DMS53 treated with DMSO at 0.1 percent for 48 hours (cell line): Measurements from ENCODE around the gene RNF126.
"Not testable (repeated sequence)": the region's sequence is repeated elsewhere in the genome, so short reads cannot be mapped to it uniquely, and the experiment has no call there.

Experiments
- DNase-seq: peaks from one replicate; lab custom pipeline; 2025; ENCODE audit not compliant: unreplicated experiment; lab: John Stamatoyannopoulos, UW

RNF126 gene

DNA sequence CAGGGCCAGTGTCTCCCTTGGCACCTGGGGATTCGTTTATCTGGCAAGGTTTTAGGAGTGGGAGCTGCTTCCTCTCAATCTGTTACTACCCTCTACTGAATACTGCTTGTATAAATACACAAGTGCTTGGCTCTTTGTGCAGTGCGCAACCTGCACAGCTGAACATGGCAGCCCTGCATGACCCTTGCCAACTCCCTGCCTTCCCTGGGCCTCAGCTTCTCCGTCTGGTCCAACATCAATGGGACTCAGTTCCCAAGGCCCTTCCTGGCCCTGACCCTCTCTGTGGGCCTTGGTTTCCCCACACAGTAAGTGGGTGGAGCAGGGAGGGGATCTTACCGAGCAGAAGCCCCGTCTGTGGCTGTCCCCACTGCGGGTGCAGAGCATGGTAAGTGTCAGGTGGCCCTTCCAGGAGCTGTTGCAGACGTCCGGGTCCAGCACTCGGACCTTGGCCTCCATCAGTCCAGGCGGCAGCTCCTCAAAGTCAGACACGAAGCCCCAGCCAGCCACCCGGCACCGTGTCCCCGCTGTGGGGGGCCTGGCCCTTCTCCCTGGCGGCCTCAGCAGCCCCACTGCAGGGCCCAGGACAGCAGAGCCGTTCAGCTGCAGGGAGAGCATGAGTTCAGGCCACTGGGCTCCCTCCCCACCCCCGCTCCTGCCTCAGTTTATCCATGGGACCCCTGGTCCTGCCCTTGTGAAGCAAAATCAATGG, 23.7 kb upstream of the RNF126 start:
- DNase-seq: no peak

GRCh38 chr19:685454-685931, 22.5 kb upstream of the RNF126 start:
- DNase-seq: no peak

GRCh38 chr19:682678-683320, 19.8 kb upstream of the RNF126 start:
- no peak for DNase-seq

DNA sequence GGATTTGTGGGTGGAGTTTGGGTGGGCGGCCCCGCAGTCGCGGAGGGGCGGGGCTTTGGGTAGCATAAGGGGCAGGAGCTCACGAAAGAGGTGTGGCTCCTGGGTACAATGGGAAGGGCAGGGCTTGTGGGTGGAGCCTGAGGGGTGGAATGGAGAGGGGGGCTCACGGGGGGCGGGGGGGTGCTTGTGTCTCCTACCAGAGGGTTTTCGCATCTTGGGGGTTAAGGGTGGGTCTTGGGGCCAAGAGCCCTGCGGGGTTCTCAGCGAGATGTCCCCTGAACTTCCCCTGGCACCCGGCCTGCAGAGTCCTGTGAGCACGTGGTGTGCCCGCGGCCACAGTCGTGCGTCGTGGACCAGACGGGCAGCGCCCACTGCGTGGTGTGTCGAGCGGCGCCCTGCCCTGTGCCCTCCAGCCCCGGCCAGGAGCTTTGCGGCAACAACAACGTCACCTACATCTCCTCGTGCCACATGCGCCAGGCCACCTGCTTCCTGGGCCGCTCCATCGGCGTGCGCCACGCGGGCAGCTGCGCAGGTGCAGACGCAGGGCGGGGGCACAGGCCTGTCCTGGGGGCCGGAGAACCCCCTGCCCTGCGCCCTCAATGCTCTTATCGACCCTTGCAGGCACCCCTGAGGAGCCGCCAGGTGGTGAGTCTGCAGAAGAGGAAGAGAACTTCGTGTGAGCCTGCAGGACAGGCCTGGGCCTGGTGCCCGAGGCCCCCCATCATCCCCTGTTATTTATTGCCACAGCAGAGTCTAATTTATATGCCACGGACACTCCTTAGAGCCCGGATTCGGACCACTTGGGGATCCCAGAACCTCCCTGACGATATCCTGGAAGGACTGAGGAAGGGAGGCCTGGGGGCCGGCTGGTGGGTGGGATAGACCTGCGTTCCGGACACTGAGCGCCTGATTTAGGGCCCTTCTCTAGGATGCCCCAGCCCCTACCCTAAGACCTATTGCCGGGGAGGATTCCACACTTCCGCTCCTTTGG, 18.3 kb upstream of the RNF126 start:
- no peak for DNase-seq

DNA sequence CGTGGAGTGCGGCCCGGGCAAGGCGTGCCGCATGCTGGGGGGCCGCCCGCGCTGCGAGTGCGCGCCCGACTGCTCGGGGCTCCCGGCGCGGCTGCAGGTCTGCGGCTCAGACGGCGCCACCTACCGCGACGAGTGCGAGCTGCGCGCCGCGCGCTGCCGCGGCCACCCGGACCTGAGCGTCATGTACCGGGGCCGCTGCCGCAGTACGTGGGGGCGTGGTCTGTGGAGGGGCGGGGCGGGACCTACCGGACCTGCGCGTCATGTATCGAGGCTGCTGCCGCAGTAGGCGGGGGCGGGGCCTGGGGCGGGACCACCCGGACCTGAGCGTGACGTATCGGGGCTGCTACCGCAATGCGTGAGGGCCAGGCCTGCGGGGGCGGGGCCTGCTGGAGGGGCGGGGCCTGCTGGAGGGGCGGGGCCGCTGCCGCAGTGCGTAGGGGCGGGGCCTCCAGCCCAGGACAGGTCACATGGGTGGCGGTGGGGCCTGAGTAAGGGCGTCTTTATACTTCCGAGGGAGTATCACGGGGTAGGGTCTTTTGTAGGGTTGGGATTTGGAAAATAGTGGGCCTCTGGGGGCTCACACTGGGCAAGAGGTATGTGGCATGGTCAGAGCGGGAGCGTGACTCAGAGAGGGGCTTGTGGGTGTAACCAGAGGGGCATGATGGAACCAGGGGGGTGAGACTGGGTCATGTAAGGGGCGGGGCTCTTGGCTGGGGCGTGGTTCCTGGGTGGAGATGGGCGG, 17.4 kb upstream of the RNF126 start:
- peak; percentile 65 for DNase-seq

DNA sequence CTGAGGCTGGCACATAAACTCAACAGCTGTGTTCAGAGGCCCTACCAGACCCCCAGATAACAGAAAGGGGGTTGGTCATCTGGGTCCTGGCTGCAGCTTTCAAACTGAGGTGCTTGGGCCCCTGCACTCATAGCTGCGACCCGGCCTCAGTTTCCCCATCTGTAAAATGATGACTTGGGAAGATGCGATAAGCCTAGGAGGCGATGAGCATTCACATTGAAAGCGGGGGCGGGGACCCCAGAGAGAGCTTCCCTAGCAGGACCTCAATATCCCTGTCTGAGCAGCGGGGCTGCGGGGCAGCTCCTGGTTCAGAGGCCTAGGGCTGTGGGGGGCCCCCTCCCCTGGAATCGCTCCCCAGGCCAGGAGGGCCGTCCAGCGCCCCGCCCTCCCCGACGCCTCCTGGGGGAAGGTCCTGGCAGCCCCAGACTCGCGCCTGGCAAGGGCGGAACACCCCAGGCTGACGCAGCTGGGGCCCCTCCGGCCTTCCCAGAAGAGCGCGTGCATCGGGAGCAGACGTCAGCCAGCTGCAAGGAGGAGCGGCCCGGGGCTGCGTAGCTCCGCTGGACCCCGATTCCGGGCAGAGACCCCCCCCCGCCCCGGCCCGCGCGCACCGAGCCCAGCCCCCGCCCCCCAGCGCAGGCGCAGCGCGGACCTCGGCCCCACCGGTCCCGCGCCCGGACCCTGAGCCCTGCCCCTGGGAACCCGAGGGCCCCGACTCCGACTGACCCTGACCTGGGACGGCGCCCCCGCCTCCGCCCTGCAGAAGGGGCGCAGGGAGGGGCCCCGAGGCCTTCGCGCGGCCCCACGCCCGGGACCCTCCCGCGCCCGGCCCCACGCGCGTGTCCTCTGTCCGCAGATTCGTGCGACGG, 16.6 kb upstream of the RNF126 start:
- DNase-seq: no peak

GRCh38 chr19:678791-679388, 15.9 kb upstream of the RNF126 start:
- no peak for DNase-seq

- DNase-seq: no peak
These were observed 14.8 kb upstream of the RNF126 start for GRCh38 chr19:677601-678436.

DNA sequence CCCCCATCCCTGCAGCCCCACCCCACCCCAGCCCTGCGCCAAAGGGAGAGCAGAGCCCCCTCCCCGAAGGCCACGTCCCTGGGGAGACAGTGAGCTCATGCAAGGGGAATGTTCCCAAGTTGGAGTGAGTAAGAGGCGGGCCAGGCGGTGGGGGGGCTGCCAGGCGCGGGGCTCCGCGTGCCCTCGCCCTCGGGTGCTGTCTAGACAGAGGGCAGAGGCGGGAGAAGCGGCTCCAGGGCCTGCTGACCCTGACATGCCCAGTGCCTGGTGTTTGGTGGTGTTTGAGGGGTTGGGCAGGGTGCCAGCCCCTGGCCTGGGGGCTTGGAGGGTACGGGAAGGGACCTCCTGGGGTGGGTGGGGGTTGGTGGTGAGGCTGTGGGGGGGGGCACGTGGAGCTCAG, 14.2 kb upstream of the RNF126 start:
- DNase-seq: no peak

DNA sequence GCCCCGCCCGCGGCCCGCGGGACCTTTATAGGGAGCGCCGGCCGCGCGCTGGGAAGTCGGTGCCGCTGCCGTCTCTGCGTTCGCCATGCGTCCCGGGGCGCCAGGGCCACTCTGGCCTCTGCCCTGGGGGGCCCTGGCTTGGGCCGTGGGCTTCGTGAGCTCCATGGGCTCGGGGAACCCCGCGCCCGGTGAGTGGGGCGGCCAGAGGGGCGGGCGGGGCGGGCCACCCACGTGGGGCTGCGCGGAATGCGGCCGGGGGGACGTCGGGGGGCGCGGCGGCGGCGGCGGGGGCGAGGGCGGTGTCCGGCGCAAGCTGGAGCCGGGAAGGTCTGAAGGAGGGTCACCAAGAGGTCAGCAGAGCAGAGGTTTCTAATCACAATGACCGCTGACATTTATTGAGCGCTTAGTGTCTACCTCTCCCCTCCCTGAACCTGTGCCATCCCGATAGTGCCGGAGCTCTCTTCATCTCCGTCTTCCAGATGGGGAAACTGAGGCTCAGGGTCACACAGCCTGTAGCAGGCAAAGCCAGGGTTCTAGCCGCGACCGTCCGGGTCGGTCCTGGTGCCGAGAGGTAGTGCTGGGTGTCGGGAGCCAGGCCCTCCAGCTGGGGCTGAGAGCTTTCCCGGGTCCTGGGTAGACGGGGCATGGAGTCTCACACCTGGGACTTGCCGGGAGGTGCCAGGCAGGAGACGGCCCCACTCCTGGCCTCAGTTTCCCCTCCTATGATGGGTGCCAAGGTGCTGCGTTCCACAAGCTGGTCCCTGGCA, 13.5 kb upstream of the RNF126 start, which contains the start of gene FSTL3:
FSTL3 (plus strand) TSS at position 54 of the 767 bp plus-strand sequence; CDS start at position 86, 32 bp downstream.
- no peak for DNase-seq

GRCh38 chr19:676007-676338, 13.0 kb upstream of the RNF126 start:
- DNase-seq: no peak

DNA sequence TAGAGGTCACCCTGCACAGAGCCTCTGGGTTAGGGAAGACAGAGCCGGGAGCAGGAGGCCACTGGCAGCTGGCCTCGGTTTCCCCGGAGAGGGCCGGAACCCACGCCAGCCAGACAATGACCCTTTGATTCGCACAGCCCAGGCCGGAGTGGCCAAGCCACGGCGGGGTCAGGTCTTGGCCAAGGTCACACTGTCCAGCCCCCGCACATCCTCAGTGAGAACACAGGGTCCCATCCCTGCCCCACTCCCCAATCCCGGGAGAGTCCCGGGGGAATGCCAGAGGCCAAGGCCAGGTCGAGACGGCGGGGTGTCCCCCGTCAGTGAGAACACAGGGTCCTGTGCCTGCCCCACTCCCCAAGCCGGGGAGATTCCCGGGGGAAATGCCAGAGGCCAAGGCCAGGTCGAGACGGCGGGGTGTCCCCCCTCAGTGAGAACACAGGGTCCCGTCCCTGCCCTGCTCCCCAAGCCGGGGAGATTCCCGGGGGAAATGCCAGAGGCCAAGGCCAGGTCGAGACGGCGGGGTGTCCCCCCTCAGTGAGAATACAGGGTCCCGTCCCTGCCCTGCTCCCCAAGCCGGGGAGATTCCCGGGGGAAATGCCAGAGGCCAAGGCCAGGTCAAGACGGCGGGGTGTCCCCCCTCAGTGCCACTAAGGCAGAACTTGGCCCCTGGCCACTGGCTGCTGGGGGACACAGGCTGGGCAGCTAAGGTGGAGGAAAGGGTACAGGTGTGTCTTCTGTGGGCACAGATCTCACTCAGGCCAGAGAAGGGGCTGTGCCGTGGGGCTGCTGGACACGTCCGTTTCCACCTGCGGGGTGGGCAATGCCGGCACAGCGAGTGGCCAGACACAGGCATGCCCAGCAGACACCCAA, 11.5 kb upstream of the RNF126 start:
- no peak for DNase-seq

GRCh38 chr19:670609-671075, 7.6 kb upstream of the RNF126 start:
- no peak for DNase-seq

- not testable (repeated sequence) for DNase-seq
These were observed 5.8 kb upstream of the RNF126 start for GRCh38 chr19:668675-669434.

GRCh38 chr19:666985-667573, 4.1 kb upstream of the RNF126 start:
- DNase-seq: not testable (repeated sequence)
